ENCODE measurements around the gene PDP2. TPM values are rescaled to one million over a fixed set of nuclear protein-coding genes. Genes with fewer than 3 reads are reported as not detected.

The PDP2 gene
- total RNA-seq, 4 donors from 2014 or later: 4.9 to 36.2 (median 11.5) TPM

GRCh38 chr16:66908116-66908515 is 27.8 kb downstream of the PDP2 start:
- no peaks in the 10 kb centered on the region for H3K27me3 ChIP-seq
- no peak for DNase-seq
- 95% methylated on average over 3 of the region's 3 CpGs; no CpG with 5 or more reads in 1 of the 2 donors for WGBS, 2 donors (ENCODE audit: low coverage in 1 of 2)
- no peaks in the 10 kb centered on the region for H3K36me3 ChIP-seq
- no peaks in the 10 kb centered on the region for H3K9me3 ChIP-seq
- in situ Hi-C loops (cut with MboI; ENCODE audit: low pct_ligation_motif_present in 1 of 4, low pct_unique_long_range_greater_than_20kb in 1 of 4, low sequenced_read_pairs in 3 of 4) (no loop called here), intact Hi-C loops (cut with DNase I; ENCODE audit: low total_unique reads) (no loop called here)
- peaks cover 14 to 24% (median 17%) of the 10 kb centered on the region in 4 donors for H3K4me1 ChIP-seq
- no peak overlapping the region for H3K27ac ChIP-seq
- H3K4me3 ChIP-seq: no peak overlapping the region
- TF ChIP-seq POLR2A (IDR thresholded peaks at IDR 0.05): no peak
- TF ChIP-seq EP300 (IDR thresholded peaks at IDR 0.05; ENCODE audit: low read depth): no peak
- TF ChIP-seq CTCF (IDR thresholded peaks at IDR 0.05): no peak
- TF ChIP-seq POLR2AphosphoS5 (IDR thresholded peaks at IDR 0.05): no peak

GRCh38 chr16:66908762-66909559 is 28.6 kb downstream of the PDP2 start:
- Histone ChIP-seq H3K27ac (no peak overlapping the region), H3K9me3 (no peaks in the 10 kb centered on the region), H3K4me1 (peaks cover 10 to 21% (median 15%) of the 10 kb centered on the region in 4 donors), H3K36me3 (no peaks in the 10 kb centered on the region), H3K27me3 (no peaks in the 10 kb centered on the region), H3K4me3 (no peak overlapping the region)
- WGBS, 2 donors (ENCODE audit: low coverage in 1 of 2): 87 to 88% methylated on average over 3 to 14 of the region's 14 CpGs
- in situ Hi-C loops (cut with MboI; ENCODE audit: low pct_ligation_motif_present in 1 of 4, low pct_unique_long_range_greater_than_20kb in 1 of 4, low sequenced_read_pairs in 3 of 4) (no loop called here), intact Hi-C loops (cut with DNase I; ENCODE audit: low total_unique reads) (no loop called here)
- no peak for TF ChIP-seq EP300 (IDR thresholded peaks at IDR 0.05; ENCODE audit: low read depth)
- no peak for TF ChIP-seq POLR2A (IDR thresholded peaks at IDR 0.05)
- TF ChIP-seq CTCF (IDR thresholded peaks at IDR 0.05): no peak
- no peak for TF ChIP-seq POLR2AphosphoS5 (IDR thresholded peaks at IDR 0.05)
- DNase-seq: no peak

GRCh38 chr16:66910175-66910940 is 30.0 kb downstream of the PDP2 start:
- intact Hi-C loops (cut with DNase I; ENCODE audit: low total_unique reads) (no loop called here), in situ Hi-C loops (cut with MboI; ENCODE audit: low pct_ligation_motif_present in 1 of 4, low pct_unique_long_range_greater_than_20kb in 1 of 4, low sequenced_read_pairs in 3 of 4) (no loop called here)
- no peak overlapping the region for H3K4me3 ChIP-seq
- H3K36me3 ChIP-seq: no peaks in the 10 kb centered on the region
- WGBS, 2 donors (ENCODE audit: low coverage in 1 of 2): 78 to 100% methylated on average over 3 to 14 of the region's 14 CpGs
- H3K4me1 ChIP-seq: peaks cover 5 to 8% (median 7%) of the 10 kb centered on the region in 4 donors
- no peak overlapping the region for H3K27ac ChIP-seq
- TF ChIP-seq POLR2A (IDR thresholded peaks at IDR 0.05) (no peak), CTCF (IDR thresholded peaks at IDR 0.05) (no peak), EP300 (IDR thresholded peaks at IDR 0.05; ENCODE audit: low read depth) (no peak)
- DNase-seq: no peak
- no peaks in the 10 kb centered on the region for H3K27me3 ChIP-seq
- no peaks in the 10 kb centered on the region for H3K9me3 ChIP-seq

- Histone ChIP-seq H3K4me1 (peaks cover 0 to under 1% (median 0%) of the 10 kb centered on the region in 4 donors), H3K27ac (no peak overlapping the region), H3K27me3 (no peaks in the 10 kb centered on the region), H3K4me3 (no peak overlapping the region), H3K9me3 (no peaks in the 10 kb centered on the region), H3K36me3 (no peaks in the 10 kb centered on the region)
- no peak for DNase-seq
- 79% methylated on average over 5 of the region's 5 CpGs; no CpG with 5 or more reads in 1 of the 2 donors for WGBS, 2 donors (ENCODE audit: low coverage in 1 of 2)
- TF ChIP-seq POLR2A (IDR thresholded peaks at IDR 0.05): no peak
- no peak for TF ChIP-seq CTCF (IDR thresholded peaks at IDR 0.05)
- TF ChIP-seq EP300 (IDR thresholded peaks at IDR 0.05; ENCODE audit: low read depth): no peak
- no peak for TF ChIP-seq POLR2AphosphoS5 (IDR thresholded peaks at IDR 0.05)
- intact Hi-C loops (cut with DNase I; ENCODE audit: low total_unique reads) (no loop called here), in situ Hi-C loops (cut with MboI; ENCODE audit: low pct_ligation_motif_present in 1 of 4, low pct_unique_long_range_greater_than_20kb in 1 of 4, low sequenced_read_pairs in 3 of 4) (no loop called here)
Measured at GRCh38 chr16:66911112-66911511, 30.8 kb downstream of the PDP2 start.

All from transverse colon (tissue), 4 donors.